DMS153 treated with DMSO at 0.1 percent for 48 hours (cell line): ENCODE results near the gene HAP1.
"Not testable (repeated sequence)": the region's sequence is repeated elsewhere in the genome, so short reads cannot be mapped to it uniquely, and the experiment has no call there.

ENCODE experiments used
- DNase-seq: peaks from one replicate; lab custom pipeline; 2025; ENCODE audit not compliant: unreplicated experiment; lab: John Stamatoyannopoulos, UW

HAP1 gene

GRCh38 chr17:41734139-41734948 is at the start of gene HAP1:
HAP1 (minus strand) TSS chr17:41734643; CDS start chr17:41734634, 9 bp downstream.
- no peak for DNase-seq

DNA sequence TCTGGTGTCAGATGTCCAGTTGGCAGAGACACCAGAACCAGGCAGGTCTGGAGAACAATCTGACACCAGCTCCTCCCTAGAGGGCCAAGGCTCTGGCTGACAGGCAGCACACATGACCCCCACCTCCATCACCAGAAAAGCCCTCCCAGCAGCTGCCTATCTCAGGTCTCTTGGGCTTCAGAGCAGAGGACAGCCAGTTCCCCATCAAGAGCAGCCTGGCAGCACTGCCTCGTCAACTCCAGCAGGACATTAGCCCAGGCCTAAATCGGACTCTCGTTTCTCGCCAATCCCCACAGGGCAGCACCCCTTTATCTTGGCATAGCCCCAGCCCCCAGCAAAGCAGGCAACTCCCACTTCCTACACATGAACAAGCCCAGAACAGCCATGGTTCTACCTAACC is 47.7 kb upstream of the HAP1 start:
- no peak for DNase-seq

GRCh38 chr17:41781404-41782110 is 47.1 kb upstream of the HAP1 start:
- no peak for DNase-seq

DNA sequence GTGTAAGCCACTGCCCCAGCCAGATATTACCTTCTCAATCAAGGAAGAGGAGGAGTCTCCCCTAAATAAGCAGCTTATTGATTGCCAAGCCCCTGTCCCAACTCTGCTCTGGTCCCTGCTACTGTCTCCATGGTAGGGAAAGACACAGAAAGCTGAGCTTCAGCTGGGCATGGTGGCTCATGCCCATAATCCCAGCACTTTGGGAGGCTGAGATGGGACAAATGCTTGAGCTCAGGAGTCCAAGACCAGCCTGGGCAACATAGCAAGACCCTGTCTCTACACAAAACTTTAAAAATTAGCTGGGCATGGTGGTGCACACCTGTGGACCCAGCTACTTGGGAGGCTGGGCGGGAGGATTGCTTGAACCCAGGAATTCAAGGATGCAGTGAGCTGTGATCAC is 45.5 kb upstream of the HAP1 start:
- DNase-seq, result no peak

- peak; percentile 76 for DNase-seq
Observed at GRCh38 chr17:41777574-41778188, 43.2 kb upstream of the HAP1 start.

GRCh38 chr17:41777157-41777573 is 42.7 kb upstream of the HAP1 start:
- no peak for DNase-seq

- not testable (repeated sequence) for DNase-seq
Observed at GRCh38 chr17:41776262-41776900, 41.9 kb upstream of the HAP1 start.

- no peak for DNase-seq
Observed at GRCh38 chr17:41775394-41776226, 41.2 kb upstream of the HAP1 start.

- no peak for DNase-seq
Observed at GRCh38 chr17:41773731-41774193, 39.3 kb upstream of the HAP1 start.

DNA sequence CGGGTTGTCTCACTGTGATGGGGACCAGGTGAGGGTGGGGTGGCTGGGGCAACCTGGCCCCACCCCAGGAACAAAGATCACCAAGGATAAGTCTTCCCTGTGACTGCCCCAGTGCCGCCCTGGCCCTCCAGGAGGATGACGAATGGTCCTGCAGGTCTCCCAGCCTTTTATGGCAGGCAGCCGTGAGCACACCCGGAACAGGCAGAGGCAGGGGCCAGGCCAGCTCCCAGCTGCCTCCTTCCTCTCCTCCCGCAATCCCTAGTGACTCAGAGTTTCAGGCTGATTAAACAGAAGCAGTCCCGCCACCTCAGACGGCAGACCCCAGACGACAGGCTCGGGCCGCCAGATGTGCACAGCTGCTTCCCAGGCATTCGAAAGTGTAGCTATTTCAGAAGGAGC is 38.7 kb upstream of the HAP1 start:
- no peak for DNase-seq

DNA sequence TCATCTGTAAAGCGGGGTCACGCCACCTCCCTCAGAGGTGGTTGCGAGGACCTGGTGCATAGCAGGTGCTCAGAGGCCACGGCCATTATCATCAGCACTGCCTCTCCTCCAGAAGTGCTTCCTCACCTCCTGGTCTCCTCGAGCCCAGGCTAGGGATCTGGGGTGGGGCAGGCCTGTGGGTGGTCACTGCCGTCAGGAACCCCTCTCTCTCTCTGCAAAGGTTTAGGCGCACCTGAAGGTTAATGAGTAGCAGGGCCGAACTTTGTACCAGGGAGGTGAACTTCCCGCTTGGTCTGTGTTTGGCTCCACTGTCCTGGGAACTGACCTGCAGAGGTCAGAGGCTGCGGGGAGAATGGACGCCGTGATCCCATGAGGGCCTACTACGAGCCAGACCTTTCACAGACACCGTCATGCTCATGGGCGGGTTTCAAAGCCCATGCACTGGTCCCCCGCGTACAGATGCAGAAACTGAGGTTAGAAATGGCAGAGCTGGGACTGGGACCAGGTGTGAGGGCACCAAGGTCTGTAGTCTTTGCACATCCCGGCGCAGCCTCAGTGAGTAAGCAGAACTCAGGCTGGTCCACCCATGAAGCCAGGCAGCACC is 38.2 kb upstream of the HAP1 start:
- DNase-seq, result no peak

- peak; percentile 14 for DNase-seq
Observed at GRCh38 chr17:41772218-41772585, 37.8 kb upstream of the HAP1 start.

- DNase-seq, result no peak
Observed at GRCh38 chr17:41771389-41772206, 37.2 kb upstream of the HAP1 start.

- DNase-seq, result no peak
Observed at GRCh38 chr17:41769985-41770384, 35.5 kb upstream of the HAP1 start.

- no peak for DNase-seq
Observed at GRCh38 chr17:41769346-41769862, 35.0 kb upstream of the HAP1 start.

- DNase-seq, result no peak
Observed at GRCh38 chr17:41768682-41769288, 34.3 kb upstream of the HAP1 start.

- no peak for DNase-seq
Observed at GRCh38 chr17:41767324-41768042, 33.0 kb upstream of the HAP1 start.

DNA sequence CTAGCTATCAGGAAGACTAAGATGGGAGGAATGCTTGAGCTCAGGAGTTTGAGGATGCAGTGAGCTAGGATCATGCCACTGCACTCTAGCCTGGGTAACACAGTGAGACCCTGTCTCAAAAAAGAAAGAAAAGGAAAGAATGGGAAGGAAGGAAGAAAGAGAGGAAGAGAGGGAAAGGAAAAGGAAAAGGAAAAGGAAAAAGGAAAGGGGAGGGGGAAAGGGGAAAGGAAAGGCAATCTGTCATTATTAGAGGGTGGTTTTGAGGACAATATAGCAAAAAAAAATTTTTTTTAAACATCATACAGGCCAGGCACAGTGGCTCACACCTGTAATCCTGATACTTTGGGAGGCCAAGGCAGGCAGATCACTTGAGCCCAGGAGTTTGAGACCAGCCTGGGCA is 31.7 kb upstream of the HAP1 start:
- DNase-seq, result no peak
